ENCODE results near the gene SLC8A2. TPM values are rescaled to one million over a fixed set of nuclear protein-coding genes. Genes with fewer than 3 reads are reported as not detected.

SLC8A2 gene
- total RNA-seq, 4 donors from 2014 or later, result 0.82 to 36.4 (median 9.6) TPM

DNA sequence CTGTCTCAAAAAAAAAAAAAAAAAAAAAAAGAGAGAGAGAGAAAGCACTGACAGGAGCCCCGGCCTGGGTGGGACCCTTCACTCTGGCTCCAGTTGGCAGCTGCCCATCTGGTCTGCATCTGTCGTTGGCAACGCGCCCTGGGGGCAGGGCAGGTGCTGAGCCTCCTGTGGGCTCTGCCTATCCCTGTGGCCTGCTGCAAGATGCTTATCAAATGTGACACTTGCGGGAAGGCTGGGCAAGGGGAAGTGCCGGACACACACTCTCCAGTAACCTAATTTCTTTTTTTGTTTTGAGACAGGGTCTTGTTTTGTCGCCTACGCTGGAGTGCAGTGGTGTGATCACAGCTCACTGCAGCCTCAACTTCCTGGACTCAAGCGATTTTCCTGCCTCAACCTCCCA is 23.0 kb upstream of the SLC8A2 start:
- H3K36me3 ChIP-seq, result peaks cover 0 to 2% (median 0%) of the 10 kb centered on the region in 4 donors
- H3K9me3 ChIP-seq, result no peaks in the 10 kb centered on the region
- no peak overlapping the region for H3K4me3 ChIP-seq
- no peaks in the 10 kb centered on the region for H3K27me3 ChIP-seq
- no peak for DNase-seq
- no peak overlapping the region for H3K27ac ChIP-seq
- H3K4me1 ChIP-seq, result no peaks in the 10 kb centered on the region
- TF ChIP-seq EP300 (IDR thresholded peaks at IDR 0.05; ENCODE audit: low read depth), result no peak
- TF ChIP-seq POLR2A (IDR thresholded peaks at IDR 0.05), result no peak
- TF ChIP-seq POLR2AphosphoS5 (IDR thresholded peaks at IDR 0.05), result peak in 1 of 3 donors; percentile 52
- in situ Hi-C loops (cut with MboI; ENCODE audit: low pct_ligation_motif_present in 1 of 4, low pct_unique_long_range_greater_than_20kb in 1 of 4, low sequenced_read_pairs in 3 of 4), result no loop called here
- WGBS, 2 donors (ENCODE audit: low coverage in 1 of 2), result 40 to 55% methylated on average over 6 to 9 of the region's 9 CpGs
- intact Hi-C loops (cut with DNase I; ENCODE audit: low total_unique reads), result no loop called here

DNA sequence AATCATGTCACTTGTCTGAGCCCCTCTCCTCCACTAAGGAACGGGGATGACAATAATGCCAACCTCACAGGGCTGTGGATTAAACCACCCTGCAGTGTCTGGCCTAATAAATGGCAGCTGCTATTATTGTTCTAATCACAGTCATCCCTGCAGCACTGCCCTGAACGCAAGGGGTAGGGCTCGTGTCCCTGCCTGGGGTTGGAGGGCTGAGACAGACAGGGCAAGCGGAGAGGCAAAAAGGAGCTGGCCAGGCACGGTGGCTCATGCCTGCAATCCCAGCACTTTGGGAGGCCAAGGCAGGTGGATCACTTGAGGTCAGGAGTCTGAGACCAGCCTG is 22.5 kb upstream of the SLC8A2 start:
- H3K4me3 ChIP-seq, result no peak overlapping the region
- DNase-seq, result no peak
- no peaks in the 10 kb centered on the region for H3K27me3 ChIP-seq
- in situ Hi-C loops (cut with MboI; ENCODE audit: low pct_ligation_motif_present in 1 of 4, low pct_unique_long_range_greater_than_20kb in 1 of 4, low sequenced_read_pairs in 3 of 4) (no loop called here), intact Hi-C loops (cut with DNase I; ENCODE audit: low total_unique reads) (no loop called here)
- no peaks in the 10 kb centered on the region for H3K9me3 ChIP-seq
- TF ChIP-seq, protein P1, sequence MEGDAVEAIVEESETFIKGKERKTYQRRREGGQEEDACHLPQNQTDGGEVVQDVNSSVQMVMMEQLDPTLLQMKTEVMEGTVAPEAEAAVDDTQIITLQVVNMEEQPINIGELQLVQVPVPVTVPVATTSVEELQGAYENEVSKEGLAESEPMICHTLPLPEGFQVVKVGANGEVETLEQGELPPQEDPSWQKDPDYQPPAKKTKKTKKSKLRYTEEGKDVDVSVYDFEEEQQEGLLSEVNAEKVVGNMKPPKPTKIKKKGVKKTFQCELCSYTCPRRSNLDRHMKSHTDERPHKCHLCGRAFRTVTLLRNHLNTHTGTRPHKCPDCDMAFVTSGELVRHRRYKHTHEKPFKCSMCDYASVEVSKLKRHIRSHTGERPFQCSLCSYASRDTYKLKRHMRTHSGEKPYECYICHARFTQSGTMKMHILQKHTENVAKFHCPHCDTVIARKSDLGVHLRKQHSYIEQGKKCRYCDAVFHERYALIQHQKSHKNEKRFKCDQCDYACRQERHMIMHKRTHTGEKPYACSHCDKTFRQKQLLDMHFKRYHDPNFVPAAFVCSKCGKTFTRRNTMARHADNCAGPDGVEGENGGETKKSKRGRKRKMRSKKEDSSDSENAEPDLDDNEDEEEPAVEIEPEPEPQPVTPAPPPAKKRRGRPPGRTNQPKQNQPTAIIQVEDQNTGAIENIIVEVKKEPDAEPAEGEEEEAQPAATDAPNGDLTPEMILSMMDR (IDR thresholded peaks at IDR 0.05), result no peak
- no peak for TF ChIP-seq POLR2AphosphoS5 (IDR thresholded peaks at IDR 0.05)
- TF ChIP-seq EP300 (IDR thresholded peaks at IDR 0.05; ENCODE audit: low read depth), result no peak
- no peak for TF ChIP-seq POLR2A (IDR thresholded peaks at IDR 0.05)
- no peak overlapping the region for H3K27ac ChIP-seq
- 98% methylated on average over 5 of the region's 5 CpGs; no CpG with 5 or more reads in 1 of the 2 donors for WGBS, 2 donors (ENCODE audit: low coverage in 1 of 2)
- no peaks in the 10 kb centered on the region for H3K4me1 ChIP-seq
- peaks cover 0 to 4% (median 0%) of the 10 kb centered on the region in 4 donors for H3K36me3 ChIP-seq

DNA sequence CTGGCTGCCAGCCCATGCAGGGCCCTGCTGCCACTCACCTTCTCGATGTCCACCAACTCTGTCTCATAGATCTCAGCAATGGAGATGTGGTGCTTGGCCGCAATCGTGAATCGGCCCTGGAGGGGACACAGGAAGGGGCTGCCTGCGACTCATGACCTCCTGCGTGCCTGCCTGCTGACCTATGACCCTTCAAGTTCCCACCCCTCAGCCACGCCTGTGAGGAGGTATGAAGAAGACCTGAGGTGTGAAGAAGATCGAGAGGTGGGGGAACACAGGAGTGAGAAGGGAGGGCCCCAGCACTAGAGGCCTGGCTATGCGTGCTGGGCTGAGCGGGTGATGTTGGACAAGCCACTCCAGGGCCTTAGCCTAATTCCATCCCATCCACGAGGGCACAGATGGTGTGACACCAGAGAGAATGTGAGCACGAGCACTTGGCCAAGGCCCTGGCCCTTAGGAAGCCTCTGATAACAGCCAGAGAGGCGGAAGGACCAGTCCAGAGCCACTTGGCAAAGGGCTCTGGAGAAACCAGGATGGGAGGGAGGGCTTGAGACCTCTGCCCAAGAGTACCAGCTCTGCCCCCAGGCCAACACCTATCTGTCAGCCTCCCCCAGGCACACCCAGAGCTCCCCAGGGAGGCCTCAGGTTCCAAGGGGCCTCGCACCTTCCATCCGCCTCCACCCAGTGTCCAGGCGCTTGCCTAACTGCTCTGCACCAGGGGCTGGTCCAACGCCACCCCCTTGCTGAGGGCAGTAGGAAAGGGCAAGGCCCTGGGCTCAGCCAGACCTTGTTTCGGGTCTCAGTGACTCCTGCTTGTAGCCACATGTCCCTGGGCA is 21.9 kb upstream of the SLC8A2 start:
- peaks cover 0 to 5% (median 0%) of the 10 kb centered on the region in 4 donors for H3K36me3 ChIP-seq
- TF ChIP-seq, protein P1 (IDR thresholded peaks at IDR 0.05), result no peak
- no peak for TF ChIP-seq POLR2A (IDR thresholded peaks at IDR 0.05)
- TF ChIP-seq POLR2AphosphoS5 (IDR thresholded peaks at IDR 0.05), result no peak
- TF ChIP-seq EP300 (IDR thresholded peaks at IDR 0.05; ENCODE audit: low read depth), result no peak
- DNase-seq, result no peak
- 84% methylated on average over 18 of the region's 18 CpGs; no CpG with 5 or more reads in 1 of the 2 donors for WGBS, 2 donors (ENCODE audit: low coverage in 1 of 2)
- in situ Hi-C loops (cut with MboI; ENCODE audit: low pct_ligation_motif_present in 1 of 4, low pct_unique_long_range_greater_than_20kb in 1 of 4, low sequenced_read_pairs in 3 of 4), result no loop called here
- no peak overlapping the region for H3K4me3 ChIP-seq
- H3K4me1 ChIP-seq, result no peaks in the 10 kb centered on the region
- intact Hi-C loops (cut with DNase I; ENCODE audit: low total_unique reads), result no loop called here
- no peaks in the 10 kb centered on the region for H3K27me3 ChIP-seq
- no peak overlapping the region for H3K27ac ChIP-seq
- no peaks in the 10 kb centered on the region for H3K9me3 ChIP-seq

DNA sequence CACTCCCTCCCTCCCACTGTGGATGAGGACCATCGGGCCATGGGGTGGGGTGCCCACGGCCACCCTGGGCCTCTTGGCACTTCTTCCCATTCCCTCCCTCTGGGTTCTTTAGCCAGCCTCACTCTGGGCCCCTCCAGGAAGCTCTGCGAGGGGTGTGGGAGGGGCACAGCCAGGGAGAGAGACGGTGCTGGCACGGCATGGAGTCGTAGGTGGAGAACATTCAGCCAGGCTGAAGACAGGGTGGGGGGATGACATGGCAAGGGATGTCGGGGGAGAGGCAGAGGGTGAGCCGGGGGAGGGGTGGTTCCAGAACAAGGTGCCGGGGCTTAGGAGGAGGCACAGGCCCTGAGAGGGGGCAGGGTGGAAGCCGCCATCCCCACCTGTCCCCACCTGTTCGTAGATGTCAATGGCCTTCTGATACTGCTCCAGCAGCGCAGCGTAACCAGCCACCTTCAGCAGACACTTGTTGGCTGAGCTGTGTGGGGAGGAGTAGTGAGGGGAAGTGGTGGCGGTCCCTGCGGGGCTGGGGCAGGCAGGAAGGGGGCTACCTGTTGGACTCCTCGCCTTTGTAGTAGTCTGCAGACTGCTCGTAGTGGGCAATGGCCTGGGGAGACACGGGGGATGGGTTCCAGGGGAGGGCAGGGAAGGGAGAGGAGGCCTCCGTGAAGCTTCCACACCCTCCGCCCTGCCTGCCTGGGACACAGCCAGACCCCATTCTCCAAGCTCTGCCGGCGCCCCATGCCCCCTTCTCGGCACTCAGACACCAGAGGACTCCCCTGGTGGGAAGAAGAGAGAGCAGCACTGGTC is 21.1 kb upstream of the SLC8A2 start:
- Histone ChIP-seq H3K27me3 (no peaks in the 10 kb centered on the region), H3K4me1 (no peaks in the 10 kb centered on the region), H3K9me3 (no peaks in the 10 kb centered on the region), H3K36me3 (peaks cover 0 to 5% (median 0%) of the 10 kb centered on the region in 4 donors), H3K27ac (no peak overlapping the region), H3K4me3 (no peak overlapping the region)
- intact Hi-C loops (cut with DNase I; ENCODE audit: low total_unique reads), result no loop called here
- no peak for DNase-seq
- in situ Hi-C loops (cut with MboI; ENCODE audit: low pct_ligation_motif_present in 1 of 4, low pct_unique_long_range_greater_than_20kb in 1 of 4, low sequenced_read_pairs in 3 of 4), result no loop called here
- WGBS, 2 donors (ENCODE audit: low coverage in 1 of 2), result 78% methylated on average over 21 of the region's 23 CpGs; no CpG with 5 or more reads in 1 of the 2 donors
- TF ChIP-seq POLR2AphosphoS5 (IDR thresholded peaks at IDR 0.05), result no peak
- TF ChIP-seq POLR2A (IDR thresholded peaks at IDR 0.05), result no peak

DNA sequence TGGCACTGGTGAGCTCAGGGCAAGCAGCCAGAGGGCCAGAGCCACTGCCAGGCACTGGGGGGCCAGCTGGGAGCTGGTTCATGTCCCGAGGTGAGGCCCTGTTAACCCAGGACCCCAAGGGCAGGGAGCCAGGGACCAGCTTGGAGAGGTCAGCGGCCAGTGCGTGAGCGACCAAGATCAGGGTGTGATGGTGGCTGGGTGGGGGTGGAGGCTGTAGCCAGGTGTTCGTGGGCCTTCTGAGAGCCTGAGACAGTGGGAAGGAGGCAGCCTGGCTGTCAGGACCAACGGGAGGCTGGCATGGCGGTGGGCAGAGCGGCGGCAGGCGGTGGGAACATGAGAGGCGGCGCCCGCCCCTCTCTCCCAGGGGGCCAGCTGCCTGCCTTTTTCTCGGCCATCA is 20.4 kb upstream of the SLC8A2 start:
- Histone ChIP-seq H3K9me3 (no peaks in the 10 kb centered on the region), H3K36me3 (peaks cover 0 to 5% (median 0%) of the 10 kb centered on the region in 4 donors), H3K27me3 (no peaks in the 10 kb centered on the region), H3K27ac (no peak overlapping the region), H3K4me3 (no peak overlapping the region), H3K4me1 (no peaks in the 10 kb centered on the region)
- WGBS, 2 donors (ENCODE audit: low coverage in 1 of 2), result 93% methylated on average over 13 of the region's 14 CpGs; no CpG with 5 or more reads in 1 of the 2 donors
- DNase-seq, result no peak
- intact Hi-C loops (cut with DNase I; ENCODE audit: low total_unique reads) (no loop called here), in situ Hi-C loops (cut with MboI; ENCODE audit: low pct_ligation_motif_present in 1 of 4, low pct_unique_long_range_greater_than_20kb in 1 of 4, low sequenced_read_pairs in 3 of 4) (no loop called here)
- TF ChIP-seq, protein P1 (IDR thresholded peaks at IDR 0.05), result no peak
- TF ChIP-seq EP300 (IDR thresholded peaks at IDR 0.05; ENCODE audit: low read depth) (no peak), POLR2AphosphoS5 (IDR thresholded peaks at IDR 0.05) (no peak), POLR2A (IDR thresholded peaks at IDR 0.05) (no peak)

All from transverse colon (tissue), 4 donors.